HG03378 (cell line): ENCODE measurements around the gene ZNF221.

ENCODE experiments used
- ATAC-seq: cut with Tn5 transposase; IDR thresholded peaks from one replicate; pipeline ENCODE4 v1.9.1; 2021; ENCODE audit warnings: mild to moderate bottlenecking, moderate library complexity; ENCODE audit not compliant: unreplicated experiment

ZNF221 gene

DNA sequence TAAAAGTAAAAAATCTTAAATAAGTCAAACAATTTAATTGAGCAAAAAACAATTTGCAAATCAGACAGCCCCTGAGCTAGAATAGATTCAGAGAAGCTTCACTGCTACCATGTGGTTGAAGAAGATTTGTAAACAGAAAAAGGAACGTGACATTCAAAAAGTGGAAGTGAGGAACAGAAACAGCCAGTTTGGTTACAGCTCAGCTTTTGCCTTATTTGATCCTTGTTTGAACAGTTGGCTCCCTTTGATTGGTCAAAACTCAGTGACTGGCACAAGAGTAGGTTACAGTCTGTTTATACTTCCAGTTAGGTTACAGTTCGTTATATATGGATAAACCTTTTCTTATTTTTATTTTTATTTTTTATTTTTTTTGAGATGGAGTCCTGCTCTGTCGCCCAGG, 5.8 kb downstream of the ZNF221 start:
- no peak for ATAC-seq

DNA sequence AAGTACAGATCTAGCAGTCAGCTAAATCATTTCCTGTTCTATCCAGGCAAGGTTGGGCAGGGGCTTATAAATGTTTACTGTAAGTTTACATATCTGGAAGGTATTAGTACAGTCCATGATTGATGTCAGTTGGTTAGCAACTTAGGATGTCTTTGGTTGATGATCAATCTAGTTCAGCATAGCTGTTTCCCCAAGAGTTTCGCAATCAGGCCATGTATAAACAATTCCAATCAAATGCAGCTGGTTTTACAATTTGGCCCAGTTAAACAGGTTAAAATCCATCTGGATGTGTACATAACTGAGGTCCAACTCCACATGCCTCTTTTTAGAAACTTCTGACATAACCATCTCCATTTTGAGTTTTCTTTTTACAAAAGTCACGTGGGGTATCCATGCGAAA, 6.9 kb downstream of the ZNF221 start:
- no peak for ATAC-seq

DNA sequence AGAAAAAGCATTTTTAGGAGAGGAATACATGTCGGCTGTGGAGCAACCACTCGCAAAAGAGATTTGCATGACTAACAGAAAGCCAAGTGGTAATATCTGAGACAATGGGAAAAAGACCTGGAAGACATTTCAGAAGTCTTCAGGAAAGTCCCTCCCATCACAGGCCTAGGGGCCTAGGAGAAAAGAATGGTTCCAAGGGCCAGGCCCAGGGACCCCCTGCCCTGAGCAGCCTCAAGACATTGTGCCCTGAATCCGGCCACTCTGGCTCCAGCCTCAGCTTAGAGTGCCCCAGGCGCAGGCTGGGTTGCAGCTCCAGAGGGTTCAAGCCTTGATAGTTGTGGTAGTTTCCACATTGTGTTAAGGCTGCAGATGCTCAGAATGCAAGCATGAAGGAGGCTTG, 9.4 kb downstream of the ZNF221 start:
- ATAC-seq, result no peak

DNA sequence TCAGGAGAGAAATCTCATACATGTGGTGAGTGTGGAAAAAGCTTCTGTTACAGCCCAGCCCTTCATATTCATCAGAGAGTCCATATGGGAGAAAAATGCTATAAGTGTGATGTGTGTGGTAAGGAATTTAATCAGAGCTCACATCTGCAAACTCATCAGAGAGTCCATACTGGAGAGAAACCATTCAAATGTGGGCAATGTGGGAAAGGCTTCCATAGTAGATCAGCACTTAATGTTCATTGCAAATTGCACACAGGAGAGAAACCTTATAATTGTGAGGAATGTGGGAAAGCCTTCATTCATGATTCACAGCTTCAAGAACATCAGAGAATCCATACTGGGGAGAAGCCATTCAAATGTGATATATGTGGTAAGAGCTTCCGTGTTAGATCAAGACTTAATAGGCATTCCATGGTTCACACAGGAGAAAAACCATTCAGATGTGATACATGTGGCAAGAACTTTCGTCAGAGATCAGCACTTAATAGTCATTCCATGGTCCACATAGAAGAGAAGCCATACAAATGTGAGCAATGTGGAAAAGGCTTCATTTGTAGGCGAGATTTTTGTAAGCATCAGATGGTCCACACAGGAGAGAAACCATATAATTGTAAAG, 15.2 kb downstream of the ZNF221 start:
- ATAC-seq, result no peak

DNA sequence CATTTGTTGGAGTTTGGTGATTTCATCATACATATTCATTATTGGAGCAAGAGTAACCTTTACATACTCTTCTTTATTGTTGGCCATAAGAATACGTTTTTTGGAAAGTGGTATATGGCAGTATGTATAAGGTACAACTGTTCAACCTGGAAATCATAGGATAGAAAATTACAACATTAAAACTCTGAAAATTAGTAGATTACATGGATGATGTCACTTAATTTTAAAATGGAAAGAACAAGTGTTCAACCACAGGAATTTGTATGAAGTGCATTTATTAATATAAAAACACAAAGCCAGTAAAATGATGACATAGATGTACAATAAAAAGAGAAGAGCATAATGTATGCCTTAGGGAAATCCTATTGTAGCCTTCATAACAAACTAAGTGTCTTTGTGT, 25.7 kb downstream of the ZNF221 start:
- ATAC-seq, result no peak

DNA sequence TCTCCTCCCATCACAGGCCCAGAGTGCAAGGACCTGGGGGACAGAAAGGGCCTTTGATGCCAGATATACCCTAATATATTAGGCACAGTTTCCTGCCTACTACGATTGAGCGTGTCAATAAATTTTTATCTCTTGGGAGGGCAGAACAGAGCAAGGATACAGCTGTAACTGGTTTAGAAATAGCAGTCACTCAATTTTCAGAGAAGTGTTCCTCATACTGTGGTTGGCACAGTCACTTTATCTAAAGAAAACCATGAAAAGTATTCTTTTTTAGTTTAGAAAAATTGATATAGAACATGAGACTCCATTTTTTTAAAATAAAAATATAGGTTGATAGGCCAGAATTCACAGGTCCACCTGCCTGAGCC, 32.5 kb downstream of the ZNF221 start:
- no peak for ATAC-seq

DNA sequence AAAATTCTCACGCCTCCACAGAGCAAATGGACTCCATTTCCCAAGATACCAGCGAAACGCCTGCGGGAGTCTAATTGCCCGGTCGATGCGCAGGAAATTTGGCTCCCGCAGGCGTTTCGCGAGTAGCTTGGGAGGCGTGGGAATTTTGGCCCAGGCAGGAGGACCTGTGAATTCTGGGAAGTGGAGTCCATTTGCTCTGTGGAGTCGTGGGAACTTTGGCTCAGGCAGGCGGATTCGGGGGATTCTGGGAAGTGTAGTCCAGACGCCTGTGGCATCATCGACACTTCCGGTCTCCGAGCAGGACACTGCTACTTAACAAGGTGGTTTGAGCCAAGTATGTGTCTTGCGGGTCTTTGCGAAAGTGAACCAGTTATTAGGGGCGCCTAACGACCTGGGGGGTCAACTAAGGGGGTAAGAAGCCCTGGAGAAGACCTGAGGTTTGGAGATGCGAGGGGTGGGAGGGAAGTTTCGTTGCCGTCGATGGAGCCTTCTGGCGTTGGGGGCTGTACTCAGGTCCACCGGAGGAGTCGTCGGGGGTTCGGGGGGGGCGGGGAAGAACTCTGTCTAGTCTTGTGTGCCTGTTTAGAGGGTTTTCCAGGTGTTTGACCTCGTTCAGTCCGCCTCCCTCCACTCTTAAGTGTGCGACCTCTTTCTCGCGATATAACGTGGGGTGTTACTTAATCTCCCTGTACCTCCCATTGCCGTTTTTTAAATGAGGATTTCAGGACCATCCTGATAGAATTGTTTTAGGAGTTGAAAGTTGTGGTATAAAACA, 33.1 kb downstream of the ZNF221 start, which contains the start of gene ZNF155:
ZNF155 (plus strand) TSS at position 277 of the 775 bp plus-strand sequence. CDS start 4,356 bp downstream, outside the sequence.
- ATAC-seq, result peak; percentile 63

DNA sequence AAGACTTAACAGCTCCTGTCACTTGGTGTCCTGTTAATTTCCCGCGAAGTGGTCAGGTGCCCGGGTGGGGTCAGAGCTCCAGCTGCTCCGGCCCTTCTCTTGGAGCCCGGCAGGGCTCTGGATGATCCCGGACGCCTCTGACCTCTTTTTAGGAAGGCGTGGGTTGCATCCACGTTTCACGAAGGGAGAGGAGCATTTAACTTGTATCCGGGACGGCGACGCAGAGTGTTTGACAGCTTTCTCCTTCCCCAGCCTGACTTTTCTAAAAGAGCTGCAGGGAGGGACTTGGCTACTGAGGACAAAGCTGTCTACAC, 33.6 kb downstream of the ZNF221 start:
- ATAC-seq, result peak; percentile 27

DNA sequence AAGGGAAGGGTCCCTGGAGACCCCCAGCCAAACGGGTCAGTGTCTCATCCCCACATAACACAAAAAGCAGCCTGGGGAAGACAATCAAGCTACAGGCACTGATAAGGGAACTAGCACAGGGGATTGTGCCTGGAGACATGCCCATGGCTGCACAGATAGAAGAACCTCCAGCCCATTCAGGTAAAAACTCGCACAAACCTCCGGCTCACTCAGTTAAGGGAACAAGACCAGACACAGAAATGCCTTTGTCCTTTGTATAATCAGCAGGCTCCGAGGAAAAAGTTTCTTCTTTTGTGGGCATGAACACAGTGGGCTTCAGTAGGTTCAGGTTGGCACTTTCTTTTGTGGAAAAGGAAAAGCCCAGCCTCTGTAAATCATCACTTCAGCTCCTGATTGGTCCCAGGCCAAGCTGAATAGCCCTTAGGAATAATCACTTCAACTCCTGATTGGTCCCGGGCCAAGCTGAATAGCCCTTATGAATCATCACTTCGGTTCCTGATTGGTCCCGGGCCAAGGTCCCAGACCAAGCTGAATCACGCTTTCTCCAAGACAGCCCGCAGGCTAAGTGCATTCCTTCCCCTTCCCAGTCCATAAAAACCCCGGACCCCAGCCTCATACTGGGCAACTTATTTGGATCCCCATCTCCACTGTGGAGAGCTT, 46.7 kb downstream of the ZNF221 start:
- no peak for ATAC-seq

DNA sequence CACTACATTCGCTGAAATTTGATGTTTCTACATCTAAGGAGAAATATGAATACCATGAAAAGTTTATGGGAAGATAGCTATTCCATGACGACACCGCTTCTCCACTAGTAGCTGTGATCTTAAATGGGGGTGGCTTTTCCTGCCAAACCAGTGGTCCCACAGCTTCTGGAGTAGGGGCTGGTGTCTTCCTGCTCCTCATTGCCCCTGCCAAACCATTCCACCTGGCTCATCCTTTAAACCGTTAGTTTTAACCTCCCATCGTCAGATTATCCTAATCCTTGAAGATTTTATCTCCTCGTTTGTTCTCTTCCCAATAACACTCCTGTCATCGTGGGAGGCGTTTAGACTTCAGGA, 51.2 kb downstream of the ZNF221 start:
- no peak for ATAC-seq

DNA sequence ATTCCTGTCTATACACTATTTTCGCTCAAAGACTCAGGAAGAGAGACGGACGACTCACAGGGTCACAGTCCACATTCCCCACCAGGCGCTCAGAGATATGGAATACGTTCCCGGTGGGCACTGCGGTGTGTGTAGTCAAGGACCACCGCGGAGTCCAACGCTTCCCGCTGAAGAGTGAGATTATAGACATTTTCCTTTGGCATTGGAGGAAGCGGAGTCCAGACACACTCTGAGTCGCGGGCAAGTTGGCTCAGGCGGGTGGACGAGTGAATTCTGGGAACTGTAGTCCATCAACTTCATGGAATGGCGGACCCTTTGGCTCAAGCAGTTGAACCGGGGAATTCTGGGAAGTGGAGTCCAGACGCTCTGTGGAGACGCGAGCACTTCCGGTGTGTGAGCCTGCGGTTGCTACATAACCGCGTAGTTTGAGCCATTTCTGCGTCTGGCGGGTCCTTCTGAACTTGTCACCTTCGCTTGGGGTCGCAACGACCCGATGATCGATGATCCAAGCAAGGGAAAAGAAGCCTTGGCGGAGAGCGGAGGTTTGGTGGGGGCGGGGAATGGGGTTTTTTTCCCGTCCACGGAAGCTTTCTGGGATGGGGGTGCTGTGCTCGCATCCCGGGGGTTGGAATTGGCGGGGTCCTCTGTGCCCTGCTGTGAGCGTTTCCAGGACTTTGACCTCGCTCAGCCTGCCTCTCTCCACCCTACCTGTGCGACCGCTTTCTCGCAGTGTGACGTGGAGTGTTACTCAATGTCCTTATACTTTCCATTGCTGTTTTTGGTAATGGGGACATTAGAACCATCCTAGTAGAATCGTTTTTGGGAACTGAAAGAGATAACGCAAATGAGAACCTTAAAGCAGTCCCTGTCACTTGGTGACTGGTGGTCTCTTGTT, 51.8 kb downstream of the ZNF221 start, which contains the start of gene ZNF230:
ZNF230 (plus strand) TSS at position 392 of the 895 bp plus-strand sequence. CDS start 4,122 bp downstream, outside the sequence.
- ATAC-seq, result peak; percentile 86

DNA sequence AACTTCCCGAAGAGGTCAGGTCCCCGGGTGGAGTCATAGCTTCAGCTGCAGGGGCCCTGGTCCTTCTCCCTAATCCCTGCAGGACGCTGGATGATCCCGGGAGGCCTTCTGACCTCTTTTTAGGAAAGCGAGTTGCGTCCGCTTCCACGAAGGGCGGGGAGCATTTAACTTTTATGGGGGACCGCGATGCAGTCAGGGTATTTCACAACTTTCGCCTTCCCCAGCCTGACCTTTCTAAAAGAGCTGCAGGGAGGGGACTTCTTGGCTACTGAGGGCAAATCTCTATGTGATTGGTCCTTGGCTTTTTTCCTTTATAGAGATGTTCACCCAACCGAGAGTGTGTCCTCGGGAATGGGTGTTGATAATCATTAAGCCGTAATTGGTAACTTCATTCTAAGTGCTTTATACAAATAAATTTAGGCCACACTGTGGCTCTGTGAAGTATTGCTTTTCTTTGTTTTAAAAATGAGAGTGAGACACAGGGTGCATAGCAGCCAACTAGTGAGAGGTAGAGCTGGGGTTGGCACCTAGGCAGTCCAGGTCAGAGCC, 52.5 kb downstream of the ZNF221 start:
- peak; percentile 32 for ATAC-seq

DNA sequence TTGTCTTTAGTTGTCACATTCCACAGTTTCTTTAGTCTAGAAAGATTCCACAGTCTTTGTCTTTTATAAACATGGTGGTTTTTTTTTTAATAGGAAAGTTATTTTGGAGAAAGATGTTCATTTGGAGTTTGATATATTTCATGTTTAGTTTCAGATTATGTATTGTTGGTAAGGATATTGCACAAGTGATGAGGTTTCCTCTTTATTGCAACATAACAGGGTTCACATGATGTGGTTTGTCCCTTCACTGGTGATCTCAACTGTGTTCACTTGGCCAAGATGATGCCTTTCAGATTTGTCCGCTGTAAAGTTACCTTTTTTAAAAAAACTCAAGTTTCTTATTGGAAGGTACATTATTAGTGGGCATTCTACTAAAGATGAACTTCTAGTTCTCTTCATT, 54.9 kb downstream of the ZNF221 start:
- ATAC-seq, result no peak

DNA sequence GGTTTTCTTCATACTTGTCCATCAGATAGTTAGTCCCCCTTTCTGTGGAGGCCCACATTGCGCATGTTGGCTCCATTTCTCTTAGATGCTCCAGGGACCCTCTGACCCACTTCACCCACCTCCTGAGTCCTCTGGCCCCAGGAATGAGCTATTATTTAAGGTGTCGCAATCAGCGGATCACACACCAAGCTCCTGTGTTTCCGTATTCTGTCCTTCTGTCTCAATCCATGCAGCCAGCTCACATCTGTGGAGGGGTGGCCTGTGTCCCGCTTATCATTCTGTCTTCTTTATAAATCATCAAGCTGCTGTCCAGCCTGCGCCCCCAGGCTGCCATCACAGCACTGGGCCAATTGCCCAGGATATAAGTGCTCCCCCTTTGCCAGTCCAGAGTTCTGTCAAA, 56.4 kb downstream of the ZNF221 start:
- ATAC-seq, result no peak

DNA sequence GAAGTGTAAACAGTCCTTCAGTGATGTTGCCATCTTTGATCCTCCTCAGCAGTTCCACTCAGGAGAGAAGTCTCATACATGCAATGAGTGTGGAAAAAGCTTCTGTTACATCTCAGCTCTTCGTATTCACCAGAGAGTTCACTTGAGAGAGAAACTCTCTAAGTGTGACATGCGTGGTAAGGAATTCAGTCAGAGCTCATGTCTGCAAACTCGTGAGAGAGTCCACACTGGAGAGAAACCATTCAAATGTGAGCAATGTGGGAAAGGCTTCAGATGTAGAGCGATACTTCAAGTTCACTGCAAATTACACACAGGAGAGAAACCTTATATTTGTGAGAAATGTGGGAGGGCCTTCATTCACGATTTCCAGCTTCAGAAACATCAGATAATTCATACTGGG, 59.4 kb downstream of the ZNF221 start:
- ATAC-seq, result no peak
